HepG2 (cell line): ENCODE results near the gene A4GNT. TPM values are rescaled to one million over a fixed set of nuclear protein-coding genes. Genes with fewer than 3 reads are reported as not detected.
A peak's percentile ranks its signal among the peaks of the same experiment; 100 is the strongest.

Experiments
- ATAC-seq: fragments of 200-7000 bp; cut with Tn5 transposase; 3 replicates; pipeline ENCODE4 v1.9.1; 2020; ENCODE audit warnings: mild to moderate bottlenecking, moderate library complexity
- Bru-seq: library from RNA; stranded (reverse); fragments of 400-500 nt; gene quantifications from one replicate; lab custom pipeline; 2021; lab: Mats Ljungman, UMichigan
- BruChase-seq, 2 experiments: library from RNA; stranded (reverse); fragments of 400-500 nt; gene quantifications; one replicate each; lab custom pipeline; 2021; lab: Mats Ljungman, UMichigan
- BruUV-seq: library from RNA; stranded (reverse); fragments of 400-500 nt; replicated peaks from 2 replicates; lab custom pipeline; 2021; lab: Mats Ljungman, UMichigan
- CTCF ChIA-PET: fragments of 300-600 bp; formaldehyde crosslinking; extraction: SDS; loops from one replicate; lab custom pipeline; 2021; ENCODE audit warnings: low total read pairs, inconsistent platforms, low intra/inter-chr PET ratio; lab: Yijun Ruan, JAX
- POLR2A ChIA-PET: fragments of 350-600 bp; sonication (Branson Sonifier 250); formaldehyde crosslinking; loops from one replicate; lab custom pipeline; 2020; ENCODE audit warnings: antibody characterized with exemption, inconsistent platforms; lab: Yijun Ruan, JAX
- DNase-seq: peaks from one replicate; pipeline ENCODE4 v3.0.0-alpha.2; 2015; ENCODE audit warnings: low spot score
- FAIRE-seq: peaks from 3 replicates; lab custom pipeline; 2011; peaks lifted over from hg19 to GRCh38; lab: Jason Lieb, UNC
- H2AFZ ChIP-seq: one replicate; pipeline ENCODE4 v1.6.1; 2011; ENCODE audit warnings: low read length, inconsistent platforms
- H3K27ac ChIP-seq: fragments of 300-600 bp; 3 replicates; pipeline ENCODE4 v1.8.0; 2011; ENCODE audit warnings: mixed run types, mild to moderate bottlenecking, mixed read lengths, low read length, inconsistent platforms; ENCODE audit not compliant: insufficient read depth; ENCODE audit errors: extremely low read length
- H3K27me3 ChIP-seq, 2 experiments: fragments of 200-600 bp in 1 of 2; 2 replicates in 1 of 2; 3 replicates in 1 of 2; pipeline versions ENCODE4 v1.6.0 to v1.8.0; 2011; ENCODE audit warnings: low read length in 2 of 2, mild to moderate bottlenecking in 2 of 2, moderate library complexity in 2 of 2, inconsistent platforms in 1 of 2; ENCODE audit not compliant: insufficient read depth in 2 of 2, control insufficient read depth in 1 of 2
- H3K36me3 ChIP-seq, 2 experiments: fragments of 200-600 bp in 1 of 2; replicated peaks in 1 of 2; 2 replicates in 1 of 2; 3 replicates in 1 of 2; pipeline versions ENCODE4 v1.5.1 to v1.8.0; 2011; ENCODE audit warnings: low read length in 2 of 2, inconsistent platforms in 1 of 2; ENCODE audit not compliant: insufficient read depth in 2 of 2, control insufficient read depth in 1 of 2
- H3K4me1 ChIP-seq: 2 replicates; pipeline ENCODE4 v1.5.1; 2012; ENCODE audit warnings: low read length, inconsistent platforms; ENCODE audit not compliant: insufficient read depth
- H3K4me2 ChIP-seq: 2 replicates; pipeline ENCODE4 v1.6.0; 2011; ENCODE audit warnings: low read depth, low read length, inconsistent platforms
- H3K4me3 ChIP-seq, 3 experiments: fragments of 200-600 bp in 1 of 3; sonication (generic), shearing (Covaris generic) in 1 of 3; replicated peaks in 1 of 3; 2 replicates each; pipeline ENCODE4 v1.5.1; 2011 to 2016; ENCODE audit warnings: low read length in 3 of 3, inconsistent platforms in 2 of 3, low read depth in 2 of 3, mild to moderate bottlenecking in 2 of 3, control low read depth in 1 of 3, mixed read lengths in 1 of 3; ENCODE audit not compliant: insufficient read depth in 1 of 3
- H3K79me2 ChIP-seq: one replicate; pipeline ENCODE4 v1.6.1; 2011; ENCODE audit warnings: low read length, inconsistent platforms; ENCODE audit not compliant: insufficient read depth
- H3K9ac ChIP-seq: 2 replicates; pipeline ENCODE4 v1.6.0; 2011; ENCODE audit warnings: mild to moderate bottlenecking, low read depth, low read length, inconsistent platforms; ENCODE audit not compliant: insufficient read depth
- H3K9me3 ChIP-seq: 2 replicates; pipeline ENCODE4 v1.5.1; 2012; ENCODE audit warnings: mild to moderate bottlenecking, low read length
- H4K20me1 ChIP-seq: 2 replicates; pipeline ENCODE4 v1.6.0; 2011; ENCODE audit warnings: inconsistent platforms, mild to moderate bottlenecking, low read length, moderate library complexity; ENCODE audit not compliant: insufficient read depth
- ZNF670 ChIP-seq: sonication (generic); formaldehyde crosslinking; IDR thresholded peaks from 2 replicates; pipeline ENCODE4 v1.8.0; 2022; ENCODE audit warnings: mild to moderate bottlenecking, missing genetic modification reagents, borderline replicate concordance
- ZNF720 ChIP-seq: sonication (generic); formaldehyde crosslinking; IDR thresholded peaks from 2 replicates; pipeline ENCODE4 v1.4.0; 2020; ENCODE audit warnings: missing genetic modification reagents
- WGBS: methylation state at CpG from one replicate; pipeline ENCODE4 v1.1.6; 2017; ENCODE audit warnings: low lambda C conversion rate; 5-methylcytosine and 5-hydroxymethylcytosine counted together
- in situ Hi-C: cut with HindIII; loops from 2 replicates; pipeline ENCODE4 v1.10.0; 2017; ENCODE audit warnings: low pct_unique_long_range_greater_than_20kb; ENCODE audit not compliant: extremely low pct_ligation_motif_present
- intact Hi-C: fragments of 100-400 bp; cut with micrococcal nuclease; formaldehyde crosslinking; loops from one replicate; pipeline ENCODE4 v1.10.0; 2022; ENCODE audit not compliant: unreplicated experiment
- long read RNA-seq, 2 experiments: library from RNA in 1 of 2; library from polyadenylated mRNA in 1 of 2; stranded (forward) in 1 of 2; unstranded in 1 of 2; transcript quantifications; one replicate each; pipeline ENCODE4 v2.0.0, GENCODE V29; 2019 to 2022
- polyA minus RNA-seq, 3 experiments: library from RNA; depleted of rRNA, polyadenylated mRNA; stranded (reverse); fragments of >200 nt; gene quantifications; 2 replicates each; pipeline ENCODE4 v1.2.3, GENCODE V29; 2011; ENCODE audit warnings: low replicate concordance in 1 of 3
- polyA plus RNA-seq, 8 experiments: library from polyadenylated mRNA; depleted of rRNA in 3 of 8; stranded (reverse) in 7 of 8; unstranded in 1 of 8; fragments of >200 nt; fragmentation: Illumina TruSeq in 4 of 8; extraction: Trizol in 4 of 8; gene quantifications; 2 replicates each; pipeline versions ENCODE4 v1.2.1 to v1.2.3, GENCODE V29; 2011 to 2016; ENCODE audit warnings: low read depth in 4 of 8, missing spikeins in 1 of 8, mixed read lengths in 1 of 8; ENCODE audit not compliant: insufficient read depth in 1 of 8
- total RNA-seq, 5 experiments: library from RNA; depleted of rRNA; stranded (reverse); fragments of >200 nt; fragmentation: Illumina TruSeq; extraction: Trizol; gene quantifications; 2 replicates each; pipeline ENCODE4 v1.2.3, GENCODE V29; 2016; ENCODE audit warnings: low read depth in 1 of 5

Gene A4GNT
- not detected in 2 replicates for total RNA-seq (2016; rRNA removed; fragmentation: Illumina TruSeq; extraction: Trizol)
- total RNA-seq (2016; cell fraction: cytosol; rRNA removed; fragmentation: Illumina TruSeq; extraction: Trizol; ENCODE audit: low read depth): not detected in 2 replicates
- not detected in 2 replicates for total RNA-seq (2016; cell fraction: insoluble cytoplasmic fraction; rRNA removed; fragmentation: Illumina TruSeq; extraction: Trizol)
- not detected in 2 replicates for total RNA-seq (2016; cell fraction: membrane; rRNA removed; fragmentation: Illumina TruSeq; extraction: Trizol)
- not detected in 2 replicates for total RNA-seq (2016; cell fraction: nucleus; rRNA removed; fragmentation: Illumina TruSeq; extraction: Trizol)
- not detected in 2 replicates for polyA plus RNA-seq (2011; rRNA removed)
- polyA plus RNA-seq (2011; cell fraction: cytosol; rRNA removed): not detected in 2 replicates
- polyA plus RNA-seq (2011; cell fraction: nucleus; rRNA removed): not detected in 2 replicates
- polyA plus RNA-seq (2012): not detected in 2 replicates
- not detected in 2 replicates for polyA plus RNA-seq (2016; cell fraction: cytosol; fragmentation: Illumina TruSeq; extraction: Trizol; ENCODE audit: low read depth)
- polyA plus RNA-seq (2016; cell fraction: insoluble cytoplasmic fraction; fragmentation: Illumina TruSeq; extraction: Trizol; ENCODE audit: low read depth): not detected in 2 replicates
- polyA plus RNA-seq (2016; cell fraction: membrane; fragmentation: Illumina TruSeq; extraction: Trizol; ENCODE audit: low read depth): not detected in 2 replicates
- polyA plus RNA-seq (2016; cell fraction: nucleus; fragmentation: Illumina TruSeq; extraction: Trizol; ENCODE audit: insufficient read depth, low read depth): not detected in 2 replicates
- not detected in 2 replicates for polyA minus RNA-seq (2011; rRNA and poly(A)+ RNA removed; ENCODE audit: low replicate concordance)
- not detected in 2 replicates for polyA minus RNA-seq (2011; cell fraction: cytosol; rRNA and poly(A)+ RNA removed)
- not detected in 2 replicates for polyA minus RNA-seq (2011; cell fraction: nucleus; rRNA and poly(A)+ RNA removed)
- not detected for Bru-seq, nascent RNA
- BruChase-seq, experiment 1, labeled RNA remaining after a 6-hour chase: percentile 10 among the genes with signal in this experiment
- BruChase-seq, experiment 2, labeled RNA remaining after a 2-hour chase: not detected
- long read RNA-seq, experiment 1: 0 reads
- long read RNA-seq, experiment 2: 0 reads

DNA sequence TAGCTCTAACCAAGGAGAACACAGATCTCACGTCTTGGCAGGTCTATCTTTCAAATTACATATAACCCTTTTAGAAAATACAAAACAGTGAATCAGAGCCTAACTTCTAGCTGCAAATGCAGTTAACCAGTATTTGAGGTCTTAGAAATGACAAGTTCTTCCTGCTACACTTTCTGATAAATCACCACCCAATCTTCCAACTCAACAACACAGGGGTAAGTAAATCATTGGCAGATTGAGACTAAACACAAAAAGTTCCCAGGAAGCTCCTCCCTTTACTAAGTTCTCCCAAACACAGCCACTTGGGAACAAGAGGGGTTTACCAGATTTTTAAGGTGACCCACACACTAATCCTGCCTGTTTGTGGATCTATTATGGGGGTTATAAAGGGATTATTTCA, at the start of gene A4GNT:
TSS of gene A4GNT (minus strand) at position 152 of the 400 bp plus-strand sequence. CDS start 1,134 bp downstream, outside the sequence.
- no peak for ATAC-seq
- CTCF ChIA-PET: no interaction called here
- no TSS peak for BruUV-seq
- Histone ChIP-seq H3K9me3 (no peaks in the 10 kb centered on the region), H3K9ac (no peak within 1 kb of the TSS), H3K4me2 (no peak within 1 kb of the TSS), H2AFZ (no peak within 1 kb of the TSS), H3K4me1 (0 out of 2 replicates have a peak, but pooled peaks cover 9% of the 10 kb centered on the region), H3K27ac (no peak within 1 kb of the TSS), H3K4me3 (no peak within 1 kb of the TSS), H3K79me2 (no peaks in the 10 kb centered on the region), H3K27me3 (no peaks in the 10 kb centered on the region; a peak in 1 of 5 replicates), H3K36me3 (no peaks in the 10 kb centered on the region), H4K20me1 (no peaks in the 10 kb centered on the region)
- in situ Hi-C loops: no loop called here
- POLR2A ChIA-PET: no interaction called here
- TF ChIP-seq ZNF670 (CRISPR knock-in tag) (no peak), ZNF720 (CRISPR knock-in tag) (no peak)
- no peak for FAIRE-seq
- no peak for DNase-seq
- 0% methylated on average over 1 of the region's 1 CpG for WGBS
- intact Hi-C loops: no loop called here
